GM18870 (cell line): ENCODE measurements around the gene PCA3.

Experiments used
- ATAC-seq: cut with Tn5 transposase; IDR thresholded peaks from one replicate; pipeline ENCODE4 v1.9.1; 2021; ENCODE audit warnings: moderate library complexity; ENCODE audit not compliant: unreplicated experiment

PCA3 gene

DNA sequence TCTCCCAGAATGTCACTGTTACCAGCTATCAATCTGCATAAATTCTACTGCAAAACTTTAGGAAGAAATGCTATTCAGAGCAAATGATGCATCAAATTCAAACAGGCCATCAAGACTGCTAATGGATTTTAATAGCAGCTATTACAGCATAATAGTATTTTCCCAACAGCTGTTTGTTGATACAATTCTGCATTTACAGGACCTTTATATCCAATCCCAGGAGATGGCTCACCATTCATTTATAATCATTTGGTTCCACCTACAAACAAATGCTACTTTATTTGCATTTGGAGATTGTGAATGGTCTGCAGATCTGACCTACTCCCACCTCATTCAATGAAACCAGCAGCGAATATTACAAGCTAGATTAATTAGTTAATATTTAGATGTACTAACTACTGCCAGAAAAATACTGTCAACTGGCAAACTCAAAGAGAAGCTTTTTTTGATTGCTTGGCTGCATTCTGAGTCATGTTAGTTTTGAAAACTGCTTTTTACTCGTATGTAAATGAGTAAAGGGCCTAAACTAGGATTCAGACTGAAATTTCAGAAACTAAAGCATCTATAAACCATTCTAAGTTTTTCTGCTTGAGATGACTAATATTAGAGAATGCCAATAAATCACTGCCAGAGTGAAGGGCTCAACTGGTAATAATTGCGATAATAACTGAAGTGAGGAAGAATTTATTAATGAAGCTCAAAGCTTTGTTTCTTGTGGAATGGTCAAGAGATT is 7.1 kb upstream of the PCA3 start:
- no peak for ATAC-seq

DNA sequence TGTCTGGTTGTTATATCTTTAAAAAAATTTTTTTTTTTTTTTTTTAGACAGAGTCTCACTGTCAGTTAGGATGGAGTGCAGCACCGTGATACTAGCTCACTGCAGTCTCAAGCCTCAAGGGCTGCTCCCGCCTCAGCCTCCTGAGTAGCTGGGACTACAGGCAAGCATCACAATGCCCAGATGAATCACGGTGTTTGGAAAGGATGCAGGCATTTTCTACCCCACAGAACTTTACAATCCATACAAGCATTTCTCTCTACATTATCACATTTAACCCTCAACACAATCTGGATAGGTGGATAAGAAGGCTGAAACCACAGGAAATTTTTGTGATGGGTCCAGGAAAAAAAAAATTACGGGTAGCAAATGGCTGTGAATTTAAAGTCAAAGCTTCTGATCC is 5.8 kb upstream of the PCA3 start:
- ATAC-seq: no peak

DNA sequence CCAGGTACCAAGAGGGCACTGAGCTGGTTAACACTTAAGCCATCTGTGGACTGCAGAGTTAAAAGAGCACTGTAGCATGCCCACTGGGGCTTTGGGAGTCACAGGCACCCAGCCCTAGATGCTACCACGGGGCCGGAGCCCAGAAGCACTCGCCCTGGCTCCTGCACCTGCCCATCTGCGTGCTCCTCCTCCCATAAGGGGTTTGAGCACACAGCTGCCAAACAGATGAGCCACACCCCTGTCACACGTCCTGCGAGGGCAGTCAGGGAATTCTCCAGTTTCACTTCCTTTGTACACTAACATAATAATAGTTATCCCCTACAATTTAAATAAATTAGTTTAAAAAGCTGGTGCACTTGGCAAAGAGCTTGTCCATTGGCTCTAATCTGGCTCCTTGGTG is 4.5 kb upstream of the PCA3 start:
- no peak for ATAC-seq

DNA sequence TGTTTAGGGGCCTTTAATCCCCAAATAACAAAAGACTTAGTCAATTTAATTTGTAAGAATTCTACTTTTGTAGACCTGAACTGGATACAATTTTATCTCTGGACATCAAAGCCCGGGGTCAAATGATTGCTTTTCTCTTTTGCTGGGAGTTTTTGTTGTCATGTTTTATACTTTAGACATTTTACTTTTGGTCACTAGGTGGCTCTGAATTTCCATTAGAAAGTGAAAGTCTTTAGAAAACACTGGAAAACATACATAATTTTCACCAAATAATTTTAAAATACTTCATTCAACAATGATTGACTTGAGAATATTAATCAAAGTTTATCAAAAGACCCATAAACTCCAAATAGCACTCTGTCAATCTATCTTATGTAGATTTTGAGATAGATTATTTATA is 2.8 kb upstream of the PCA3 start:
- ATAC-seq: no peak

DNA sequence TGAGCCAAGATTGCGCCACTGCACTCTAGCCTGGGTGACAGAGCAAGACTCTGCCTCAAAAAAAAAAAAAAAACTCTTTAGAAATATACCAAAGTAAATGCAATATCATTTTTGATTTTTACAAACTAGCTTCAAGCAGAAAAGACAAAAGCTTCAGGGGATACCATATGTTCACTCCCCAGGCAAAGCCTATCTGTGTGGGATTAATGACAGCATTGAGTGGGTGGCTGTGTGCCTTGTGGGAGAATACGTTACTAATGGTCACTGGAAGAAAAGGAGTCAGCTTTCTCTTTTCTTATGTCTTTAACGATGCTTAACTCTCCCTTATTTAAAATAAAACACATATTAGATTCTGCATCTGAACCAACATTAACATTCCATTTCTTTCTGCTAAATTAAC is 1.9 kb downstream of the PCA3 start:
- no peak for ATAC-seq

DNA sequence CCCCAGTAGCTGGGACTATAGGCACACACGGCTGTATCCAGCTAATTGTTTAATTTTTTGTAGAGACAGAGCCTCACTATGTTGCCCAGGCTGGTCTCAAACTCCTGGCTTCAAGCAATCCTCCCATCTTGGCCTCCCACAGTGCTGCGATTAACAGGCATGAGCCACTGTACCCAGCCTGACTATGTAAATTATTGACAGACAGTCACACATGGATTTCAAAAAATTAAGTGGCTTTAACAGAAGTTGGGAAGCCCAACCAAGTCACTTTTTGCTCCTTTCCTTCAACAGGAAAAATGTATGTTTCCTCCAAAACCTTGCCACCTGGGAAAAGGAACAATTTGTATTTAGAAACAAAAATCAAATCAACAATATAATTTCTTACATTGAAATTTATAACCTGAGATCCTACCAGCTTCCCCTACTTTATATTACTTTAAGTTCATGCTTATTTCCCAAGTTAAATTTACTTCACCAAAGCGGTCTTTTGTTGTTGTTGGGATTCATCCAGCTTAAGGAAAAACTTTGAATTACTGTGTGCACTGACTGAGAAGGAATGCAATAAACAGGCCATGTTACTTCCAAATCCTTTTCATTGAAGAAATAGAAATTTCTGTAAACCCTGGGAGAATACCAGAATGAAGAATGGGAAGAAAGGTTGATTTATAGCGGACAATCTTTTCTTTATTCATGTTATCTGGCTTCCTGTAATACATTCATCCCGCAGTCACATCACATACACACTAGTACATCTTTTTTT is 8.6 kb downstream of the PCA3 start:
- no peak for ATAC-seq

DNA sequence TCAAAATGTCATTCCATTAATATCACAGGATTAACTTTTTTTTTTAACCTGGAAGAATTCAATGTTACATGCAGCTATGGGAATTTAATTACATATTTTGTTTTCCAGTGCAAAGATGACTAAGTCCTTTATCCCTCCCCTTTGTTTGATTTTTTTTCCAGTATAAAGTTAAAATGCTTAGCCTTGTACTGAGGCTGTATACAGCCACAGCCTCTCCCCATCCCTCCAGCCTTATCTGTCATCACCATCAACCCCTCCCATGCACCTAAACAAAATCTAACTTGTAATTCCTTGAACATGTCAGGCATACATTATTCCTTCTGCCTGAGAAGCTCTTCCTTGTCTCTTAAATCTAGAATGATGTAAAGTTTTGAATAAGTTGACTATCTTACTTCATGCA is 20.6 kb downstream of the PCA3 start:
- ATAC-seq: no peak

DNA sequence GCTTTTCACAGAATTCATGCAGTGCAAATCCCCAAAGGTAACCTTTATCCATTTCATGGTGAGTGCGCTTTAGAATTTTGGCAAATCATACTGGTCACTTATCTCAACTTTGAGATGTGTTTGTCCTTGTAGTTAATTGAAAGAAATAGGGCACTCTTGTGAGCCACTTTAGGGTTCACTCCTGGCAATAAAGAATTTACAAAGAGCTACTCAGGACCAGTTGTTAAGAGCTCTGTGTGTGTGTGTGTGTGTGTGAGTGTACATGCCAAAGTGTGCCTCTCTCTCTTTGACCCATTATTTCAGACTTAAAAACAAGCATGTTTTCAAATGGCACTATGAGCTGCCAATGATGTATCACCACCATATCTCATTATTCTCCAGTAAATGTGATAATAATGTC is 21.3 kb downstream of the PCA3 start:
- no peak for ATAC-seq

DNA sequence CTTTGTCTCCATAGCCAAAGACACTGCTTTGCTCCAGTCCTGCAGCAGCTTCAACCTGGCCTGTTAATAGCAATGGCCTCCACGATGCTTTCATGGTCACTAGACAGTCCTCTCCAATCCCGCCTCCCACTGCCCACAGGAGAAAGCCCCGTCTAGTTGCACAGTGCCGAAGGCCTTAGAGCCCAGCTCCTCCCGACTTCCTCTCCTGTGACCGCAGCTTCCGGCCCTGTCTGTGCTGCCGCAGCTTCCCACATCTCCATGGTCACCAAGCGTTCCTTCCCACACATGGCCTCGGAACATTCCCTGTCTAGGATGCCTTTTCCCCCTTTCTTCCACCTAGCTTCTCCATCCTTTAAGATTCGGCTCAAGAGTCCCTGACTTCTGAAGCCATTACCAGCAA is 23.4 kb downstream of the PCA3 start:
- ATAC-seq: no peak

DNA sequence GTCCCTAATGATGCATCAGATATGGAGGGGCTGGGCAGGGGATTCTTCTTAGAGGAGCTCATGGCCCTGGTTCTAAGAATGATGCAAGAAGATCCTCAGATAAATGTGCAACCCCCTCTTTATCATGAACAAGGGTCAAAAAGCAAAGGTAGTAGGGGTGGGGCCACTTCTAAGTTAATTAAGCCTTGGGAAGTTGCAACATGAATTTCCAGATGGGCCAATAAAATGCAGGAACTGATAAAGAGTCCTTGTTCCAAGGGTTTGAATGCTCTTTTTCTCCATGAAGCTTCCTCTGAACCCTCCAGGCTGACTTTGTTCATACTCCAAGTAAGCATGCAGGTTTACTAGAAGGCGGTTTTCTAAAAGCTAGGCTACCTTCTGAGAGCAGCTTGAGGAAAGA is 25.6 kb downstream of the PCA3 start:
- ATAC-seq: no peak

DNA sequence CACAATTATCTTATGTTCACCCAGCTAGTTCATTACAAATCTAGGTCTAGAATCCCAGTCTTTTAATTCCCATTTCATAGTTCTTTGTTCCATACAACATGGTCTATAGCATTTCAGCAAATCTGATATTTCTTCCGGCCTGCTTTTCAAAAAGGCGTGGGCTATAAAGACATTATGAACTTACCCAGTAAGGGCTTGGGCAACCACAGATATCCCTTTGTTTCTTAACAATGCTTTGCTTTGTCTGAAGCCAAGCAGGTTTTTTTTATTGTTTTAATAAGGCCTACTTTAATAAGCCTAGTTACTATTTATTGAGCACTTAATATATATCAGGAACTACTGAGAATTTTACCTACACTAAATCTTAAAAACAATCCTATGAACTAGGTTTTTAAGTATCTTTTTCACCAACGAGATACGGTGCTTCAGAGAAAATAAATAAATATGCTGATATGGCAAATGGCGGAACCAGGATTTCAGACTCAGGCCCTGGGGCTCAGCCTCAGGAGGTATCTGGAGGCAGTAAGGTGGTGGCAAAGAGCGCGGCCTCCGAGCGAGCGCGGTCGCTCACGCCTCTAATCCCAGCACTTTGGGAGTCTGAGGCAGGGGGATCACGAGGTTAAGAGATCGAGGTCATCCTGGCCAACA is 29.7 kb downstream of the PCA3 start:
- no peak for ATAC-seq

DNA sequence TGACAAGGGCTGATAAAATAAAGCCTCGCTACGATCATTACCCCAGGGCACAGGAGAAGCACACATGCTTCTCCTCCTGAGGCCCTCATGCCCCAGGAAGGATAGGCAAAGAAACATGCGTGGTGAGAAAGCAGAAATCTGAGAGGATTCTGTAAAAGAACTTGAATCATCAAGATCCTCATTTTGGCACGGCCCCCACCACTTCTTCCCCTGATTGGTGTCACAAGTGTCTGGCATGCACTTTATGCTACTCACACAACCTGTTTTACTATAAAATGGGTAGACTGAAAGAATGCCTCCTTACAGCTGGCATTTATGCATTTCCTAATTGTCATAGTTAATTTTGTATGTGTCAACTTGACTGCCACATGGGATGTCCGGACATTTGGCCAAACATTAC is 32.1 kb downstream of the PCA3 start:
- ATAC-seq: no peak

DNA sequence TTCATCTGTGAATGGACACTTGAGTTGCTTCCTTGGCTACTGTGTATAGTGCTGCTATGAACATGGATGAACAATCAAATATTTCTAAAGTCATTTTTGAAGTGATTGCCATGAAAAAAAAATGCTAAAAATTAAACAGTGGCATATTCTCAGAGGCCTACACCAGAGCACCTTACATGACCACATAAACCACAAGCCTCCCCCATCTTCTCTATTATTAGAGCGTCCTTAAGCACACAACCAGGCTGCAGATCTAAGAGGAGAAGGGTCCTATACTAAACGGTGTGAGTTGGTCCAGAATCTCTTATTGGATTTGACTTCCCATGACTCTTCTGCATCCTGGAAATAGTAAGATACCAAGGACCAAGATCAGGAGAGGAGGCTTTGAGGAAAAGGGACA is 34.3 kb downstream of the PCA3 start:
- ATAC-seq: no peak

DNA sequence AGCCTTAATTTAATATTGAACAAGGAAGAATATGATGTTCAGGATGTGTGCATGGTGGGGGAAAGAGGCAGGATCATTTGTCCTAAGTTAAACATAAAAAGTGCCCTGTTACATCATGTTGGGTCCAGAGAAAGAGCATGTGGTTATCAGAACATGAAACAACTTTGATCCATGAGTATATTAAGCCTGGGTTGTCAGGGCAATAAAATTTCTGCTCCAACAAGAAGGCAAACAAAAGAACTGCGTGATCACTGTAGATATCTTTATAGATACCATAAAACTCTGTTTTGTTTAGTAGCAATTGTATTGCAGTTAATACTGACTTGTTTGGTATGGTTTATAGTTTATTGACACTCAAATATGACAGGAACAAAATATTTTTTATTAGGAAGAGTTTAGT is 35.2 kb downstream of the PCA3 start:
- ATAC-seq: no peak

DNA sequence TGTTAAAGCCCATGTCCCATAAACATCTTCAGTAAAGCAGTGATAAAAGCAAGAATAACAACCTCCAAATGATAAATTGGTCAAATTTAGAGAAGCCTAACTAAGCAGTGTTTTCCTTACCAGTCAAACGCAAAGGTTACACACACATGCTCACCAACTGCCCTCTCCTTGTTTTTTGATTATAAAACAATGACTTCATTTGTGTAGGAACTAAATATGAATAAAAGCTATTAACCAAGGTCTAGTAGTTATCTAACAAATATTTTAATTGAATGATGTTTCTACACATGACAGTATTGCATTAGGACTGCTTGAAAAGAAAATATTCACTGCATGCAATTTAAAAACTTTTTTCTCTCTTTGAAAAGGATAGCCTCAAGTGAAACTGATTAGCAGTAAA is 36.7 kb downstream of the PCA3 start:
- ATAC-seq: no peak

DNA sequence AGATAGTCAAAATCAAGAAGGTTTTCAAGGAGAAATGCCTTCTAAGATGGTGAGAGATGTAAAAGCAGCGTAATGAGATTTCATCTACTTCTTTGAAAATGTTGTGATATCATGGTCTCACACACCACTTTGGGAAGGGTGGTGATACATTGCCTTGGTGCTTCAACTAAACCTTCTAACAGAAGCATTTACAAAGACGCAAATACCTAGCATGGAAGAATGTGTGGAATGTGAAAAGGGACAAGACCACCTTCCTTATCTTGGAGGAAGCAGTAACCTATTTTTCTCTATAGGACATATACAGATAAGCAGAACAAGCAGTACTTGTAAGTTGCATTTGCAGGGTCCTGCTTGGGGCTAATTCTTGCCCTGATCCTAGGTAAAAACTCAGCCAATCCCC is 38.8 kb downstream of the PCA3 start:
- ATAC-seq: no peak

DNA sequence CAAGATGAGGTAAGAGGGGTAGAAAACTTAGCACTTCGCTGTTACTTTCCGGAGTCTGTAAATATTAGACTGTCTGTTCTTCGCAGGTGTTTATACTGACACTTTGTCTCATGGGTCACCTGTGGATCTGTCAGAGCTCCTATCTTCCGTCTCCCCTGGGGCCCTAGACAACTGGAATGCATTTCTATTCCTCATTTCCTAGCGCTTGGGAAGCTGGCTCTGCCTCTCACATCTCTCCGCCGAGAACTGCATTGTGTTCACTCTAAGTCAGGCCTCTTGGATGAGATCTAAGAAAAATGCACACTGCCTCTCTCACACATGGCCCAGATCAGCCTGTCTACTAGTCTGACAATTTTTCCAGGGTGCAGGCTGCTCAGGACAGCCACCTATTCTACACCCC is 39.5 kb downstream of the PCA3 start:
- no peak for ATAC-seq

DNA sequence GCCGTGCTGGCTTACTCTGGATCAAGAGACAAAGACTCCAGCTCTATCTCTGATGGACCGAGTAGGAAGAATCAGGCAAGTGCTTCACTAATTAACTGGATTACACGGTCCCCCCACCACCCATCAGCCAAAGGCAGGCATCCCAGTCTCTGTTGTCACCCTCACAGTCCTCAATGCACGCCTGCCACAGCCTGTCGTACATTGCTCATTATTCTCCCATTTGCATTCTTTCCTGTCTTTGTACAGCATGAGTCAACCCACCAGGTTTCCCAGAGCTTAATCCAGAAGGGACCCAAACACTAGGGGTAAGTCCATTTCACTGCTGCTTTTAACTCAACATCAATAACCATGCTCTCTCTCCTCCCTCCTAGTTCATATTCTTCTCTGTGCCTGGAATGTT is 44.4 kb downstream of the PCA3 start:
- no peak for ATAC-seq

DNA sequence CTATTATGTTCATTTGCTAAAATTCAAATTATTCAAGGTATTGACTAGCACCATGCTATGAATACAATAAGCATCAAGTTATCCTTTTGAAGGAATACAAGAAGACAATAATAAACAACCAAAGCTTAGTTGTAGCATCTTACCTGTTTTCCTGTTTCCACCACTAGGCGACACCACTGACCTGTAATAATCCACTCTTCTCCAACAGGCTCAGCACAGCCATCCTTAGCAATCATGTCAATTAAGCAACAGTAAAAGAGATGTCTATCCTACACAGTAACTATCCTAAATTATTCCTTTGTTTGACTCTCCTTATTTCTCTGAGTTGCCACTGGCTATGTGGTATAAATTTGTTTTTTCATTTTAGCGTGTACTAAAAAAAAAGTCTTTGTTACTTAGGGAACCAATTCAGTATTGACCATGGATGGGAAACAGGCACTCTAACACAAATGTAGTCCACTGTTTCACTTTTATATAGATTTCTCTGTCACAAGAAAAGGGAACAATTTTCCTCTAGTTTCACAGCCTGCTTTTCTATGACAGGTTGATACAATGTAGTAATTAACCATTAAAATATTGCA is 46.2 kb downstream of the PCA3 start:
- peak; percentile 69 for ATAC-seq

DNA sequence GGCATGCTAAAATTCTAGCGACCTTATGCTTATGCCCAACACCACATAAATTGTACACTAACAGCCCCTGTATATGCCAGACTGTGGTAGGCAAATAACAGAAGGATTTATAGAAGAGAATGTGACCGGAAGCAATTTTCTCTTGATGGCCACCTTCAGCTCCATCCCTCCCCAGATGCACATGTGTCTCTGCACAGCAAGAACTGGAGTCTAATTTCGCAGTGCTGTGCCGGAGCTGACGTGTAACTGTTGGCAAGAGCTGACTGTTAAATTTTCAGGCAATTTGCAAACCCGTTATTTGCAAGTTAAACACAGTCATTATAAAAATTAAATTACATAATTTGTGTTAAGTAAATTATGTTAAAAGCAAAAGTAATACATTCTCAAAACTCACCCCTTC is 48.4 kb downstream of the PCA3 start:
- ATAC-seq: no peak

DNA sequence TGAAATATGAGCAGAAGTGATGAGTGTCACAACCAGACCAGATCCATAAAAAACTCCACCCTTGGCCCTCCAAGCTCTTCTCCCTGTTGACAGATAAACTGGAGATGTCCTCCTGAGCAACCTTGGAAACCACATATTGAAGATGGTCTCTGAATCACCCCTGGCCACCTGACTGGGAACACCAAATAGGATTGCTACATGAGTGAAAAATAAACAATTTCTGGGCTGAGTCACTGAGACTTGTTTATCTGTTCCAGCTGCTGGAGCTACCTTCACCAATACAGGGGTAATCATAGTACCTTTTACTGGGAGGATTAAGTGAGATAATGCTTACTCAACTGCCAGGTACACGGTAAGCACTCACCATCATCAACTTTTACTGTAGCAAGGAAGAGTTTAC is 53.3 kb downstream of the PCA3 start:
- ATAC-seq: no peak

DNA sequence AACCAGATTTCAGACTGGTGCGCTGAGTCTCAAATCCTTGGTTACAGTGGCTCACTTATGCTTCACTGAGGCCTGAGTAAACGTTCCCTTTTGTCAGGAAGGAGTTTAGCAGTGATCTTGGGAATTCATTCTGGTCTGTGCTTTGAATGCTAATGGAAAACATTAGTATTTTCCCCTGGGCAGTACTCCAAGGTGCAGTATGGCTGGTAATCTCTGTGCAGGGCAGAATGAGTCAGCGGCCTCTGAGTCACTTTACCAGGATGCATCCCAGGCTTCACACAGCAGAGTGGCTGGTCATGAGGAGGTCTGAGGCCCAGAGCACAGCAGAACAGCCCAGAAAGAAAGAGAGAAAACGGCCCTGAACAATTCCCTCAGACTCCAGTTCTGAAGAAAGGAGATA is 54.0 kb downstream of the PCA3 start:
- ATAC-seq: no peak
